GM10266 (cell line): Measurements from ENCODE around the gene NEU1.
"Not testable (repeated sequence)": the region's sequence is repeated elsewhere in the genome, so short reads cannot be mapped to it uniquely, and the experiment has no call there.

Experiments used
- DNase-seq: peaks from one replicate; pipeline ENCODE4 v3.0.0; 2012; ENCODE audit errors: extremely low spot score
- TF ChIP-seq, protein P1 (sequence below): IDR thresholded peaks from 2 replicates; pipeline ENCODE4 v1.5.1; 2012; ENCODE audit warnings: mild to moderate bottlenecking, low read depth; ENCODE audit not compliant: control insufficient read depth, insufficient read depth; ENCODE audit errors: missing control alignments

The NEU1 gene

DNA sequence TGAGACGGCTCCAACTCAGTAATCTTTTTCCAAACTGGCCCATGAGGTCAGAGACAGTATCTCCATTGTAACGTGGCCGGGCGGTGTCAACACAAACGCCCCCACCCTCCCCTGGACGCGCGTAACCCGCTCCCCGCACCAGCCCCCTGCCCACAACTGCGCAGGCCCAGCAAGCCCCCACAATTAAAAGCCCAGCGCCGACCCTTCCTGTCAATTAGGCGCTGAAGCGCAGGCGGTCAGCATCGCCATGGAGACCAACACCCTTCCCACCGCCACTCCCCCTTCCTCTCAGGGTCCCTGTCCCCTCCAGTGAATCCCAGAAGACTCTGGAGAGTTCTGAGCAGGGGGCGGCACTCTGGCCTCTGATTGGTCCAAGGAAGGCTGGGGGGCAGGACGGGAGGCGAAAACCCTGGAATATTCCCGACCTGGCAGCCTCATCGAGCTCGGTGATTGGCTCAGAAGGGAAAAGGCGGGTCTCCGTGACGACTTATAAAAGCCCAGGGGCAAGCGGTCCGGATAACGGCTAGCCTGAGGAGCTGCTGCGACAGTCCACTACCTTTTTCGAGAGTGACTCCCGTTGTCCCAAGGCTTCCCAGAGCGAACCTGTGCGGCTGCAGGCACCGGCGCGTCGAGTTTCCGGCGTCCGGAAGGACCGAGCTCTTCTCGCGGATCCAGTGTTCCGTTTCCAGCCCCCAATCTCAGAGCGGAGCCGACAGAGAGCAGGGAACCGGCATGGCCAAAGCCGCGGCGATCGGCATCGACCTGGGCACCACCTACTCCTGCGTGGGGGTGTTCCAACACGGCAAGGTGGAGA, 47.4 kb downstream of the NEU1 start, which contains the start of the genes HSPA1A and HSPA1L:
HSPA1A (plus strand) TSS at position 519 of the 814 bp plus-strand sequence; CDS start at position 733, 214 bp downstream.
HSPA1L (minus strand) TSS at position 259 of the 814 bp plus-strand sequence. CDS start 3,311 bp downstream, outside the sequence.
- peak; percentile 89 for DNase-seq
- TF ChIP-seq, protein P1, sequence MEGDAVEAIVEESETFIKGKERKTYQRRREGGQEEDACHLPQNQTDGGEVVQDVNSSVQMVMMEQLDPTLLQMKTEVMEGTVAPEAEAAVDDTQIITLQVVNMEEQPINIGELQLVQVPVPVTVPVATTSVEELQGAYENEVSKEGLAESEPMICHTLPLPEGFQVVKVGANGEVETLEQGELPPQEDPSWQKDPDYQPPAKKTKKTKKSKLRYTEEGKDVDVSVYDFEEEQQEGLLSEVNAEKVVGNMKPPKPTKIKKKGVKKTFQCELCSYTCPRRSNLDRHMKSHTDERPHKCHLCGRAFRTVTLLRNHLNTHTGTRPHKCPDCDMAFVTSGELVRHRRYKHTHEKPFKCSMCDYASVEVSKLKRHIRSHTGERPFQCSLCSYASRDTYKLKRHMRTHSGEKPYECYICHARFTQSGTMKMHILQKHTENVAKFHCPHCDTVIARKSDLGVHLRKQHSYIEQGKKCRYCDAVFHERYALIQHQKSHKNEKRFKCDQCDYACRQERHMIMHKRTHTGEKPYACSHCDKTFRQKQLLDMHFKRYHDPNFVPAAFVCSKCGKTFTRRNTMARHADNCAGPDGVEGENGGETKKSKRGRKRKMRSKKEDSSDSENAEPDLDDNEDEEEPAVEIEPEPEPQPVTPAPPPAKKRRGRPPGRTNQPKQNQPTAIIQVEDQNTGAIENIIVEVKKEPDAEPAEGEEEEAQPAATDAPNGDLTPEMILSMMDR, result no peak

DNA sequence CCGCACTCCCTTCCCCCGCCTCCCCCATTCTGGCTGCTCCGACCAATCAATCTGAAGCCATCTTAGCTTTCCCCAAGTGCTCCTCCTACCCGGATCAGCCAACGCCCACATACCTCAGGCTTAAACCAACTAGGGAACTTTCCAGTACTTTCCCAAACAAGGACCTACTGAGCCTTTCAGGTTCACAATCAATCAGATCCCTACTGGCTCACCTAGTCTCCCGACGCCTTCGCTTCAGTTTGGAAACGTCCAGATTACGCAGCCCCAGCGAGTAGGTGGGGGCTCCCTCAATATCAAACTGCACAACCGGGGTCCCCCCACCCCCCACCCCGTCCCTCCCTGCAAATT, 48.0 kb downstream of the NEU1 start:
- peak; percentile 80 for DNase-seq

GRCh38 chr6:31813465-31813849, 49.2 kb downstream of the NEU1 start:
- TF ChIP-seq, protein P1, result no peak
- DNase-seq, result no peak

More for the DNA sequence above, 48.0 kb downstream of the NEU1 start:
- TF ChIP-seq, protein P1, result no peak

GRCh38 chr6:31811645-31812044, 51.0 kb downstream of the NEU1 start:
- TF ChIP-seq, protein P1, result no peak
- DNase-seq, result no peak

- DNase-seq, result not testable (repeated sequence)
Observed at GRCh38 chr6:31808599-31808998, 54.0 kb downstream of the NEU1 start.
